Kidney (tissue), 14 donors: Measurements from ENCODE around the gene NFIA. TPM values are rescaled to one million over a fixed set of nuclear protein-coding genes. Genes with fewer than 3 reads are reported as not detected.
A peak's percentile ranks its signal among the peaks of the same experiment; 100 is the strongest.

ENCODE experiments used
- DNase-seq, 5 donors: peaks; one replicate each; pipeline ENCODE4 v3.0.0-alpha.2; 2013 to 2020
- FAIRE-seq: peaks from 2 replicates; lab custom pipeline; 2012; peaks lifted over from hg19 to GRCh38; lab: Jason Lieb, UNC
- H3K27ac ChIP-seq, 2 donors: one replicate each; pipeline ENCODE4 v1.7.0; 2013; ENCODE audit warnings: low read depth in 2 of 2, low read length in 2 of 2, inconsistent platforms in 1 of 2
- H3K27me3 ChIP-seq: one replicate; pipeline ENCODE4 v1.7.1; 2013; ENCODE audit warnings: low read length, inconsistent platforms; ENCODE audit not compliant: control insufficient read depth, insufficient read depth
- H3K36me3 ChIP-seq, 3 donors: one replicate each; pipeline versions ENCODE4 v1.7.0 to v1.7.1; 2013; ENCODE audit warnings: low read length in 3 of 3, control low read depth in 1 of 3, inconsistent platforms in 1 of 3; ENCODE audit not compliant: insufficient read depth in 3 of 3, control insufficient read depth in 2 of 3
- H3K4me1 ChIP-seq, 3 donors: one replicate each; pipeline versions ENCODE4 v1.7.0 to v1.7.1; 2013; ENCODE audit warnings: low read length in 3 of 3, inconsistent platforms in 1 of 3, low read depth in 1 of 3; ENCODE audit not compliant: control insufficient read depth in 2 of 3, insufficient read depth in 2 of 3
- H3K4me3 ChIP-seq, 3 donors: one replicate each; pipeline versions ENCODE4 v1.7.0 to v1.8.1; 2013; ENCODE audit warnings: low read length in 3 of 3, control low read depth in 1 of 3, inconsistent platforms in 1 of 3
- H3K9ac ChIP-seq, 3 donors: one replicate each; pipeline versions ENCODE4 v1.7.0 to v1.7.1; 2013; ENCODE audit warnings: low read length in 3 of 3, control low read depth in 1 of 3, inconsistent platforms in 1 of 3
- H3K9me3 ChIP-seq, 3 donors: one replicate each; pipeline versions ENCODE4 v1.7.0 to v1.7.1; 2013; ENCODE audit warnings: low read length in 3 of 3, control low read depth in 1 of 3, inconsistent platforms in 1 of 3; ENCODE audit not compliant: control insufficient read depth in 2 of 3, insufficient read depth in 1 of 3
- intact Hi-C: fragments of 100-400 bp; cut with DNase I; formaldehyde crosslinking; loops from one replicate; pipeline ENCODE4 v1.11.1; 2022
- polyA plus RNA-seq: library from polyadenylated mRNA; stranded (reverse); fragments of 350-450 nt; fragmentation: Illumina TruSeq; extraction: RNeasy Lipid Tissue Mini Kit (QIAGEN cat#74804); gene quantifications from one replicate; pipeline ENCODE4 v1.2.3, GENCODE V29; 2014; ENCODE audit warnings: low read depth, low replicate concordance; ENCODE audit not compliant: insufficient read depth
- total RNA-seq: library from RNA; stranded (reverse); fragmentation: NEBNext Ultra II Directional; extraction: Animal tissue kit (Norgen Biotek cat#: 25700); gene quantifications from one replicate; pipeline ENCODE4 v1.2.1, GENCODE V29; 2021
- TF ChIP-seq, protein P1 (sequence below): IDR thresholded peaks from 3 replicates; pipeline ENCODE4 v1.5.1; 2012; ENCODE audit warnings: mild to moderate bottlenecking, moderate library complexity, borderline replicate concordance; ENCODE audit not compliant: insufficient read depth; ENCODE audit errors: extremely low read depth
- donor health status: control.
- donor health status: control.
- donor health status: control.
- donor health status: control.
- donor health status: control.
- donor health status: DM: yes; HTN: yes; CAD: no.
- donor health status: Normal renal cell carcinoma (clear cell type).

The NFIA gene
- total and polyA plus RNA-seq, 2 donors from 2014 or later: 4.8 to 87.5 TPM

DNA sequence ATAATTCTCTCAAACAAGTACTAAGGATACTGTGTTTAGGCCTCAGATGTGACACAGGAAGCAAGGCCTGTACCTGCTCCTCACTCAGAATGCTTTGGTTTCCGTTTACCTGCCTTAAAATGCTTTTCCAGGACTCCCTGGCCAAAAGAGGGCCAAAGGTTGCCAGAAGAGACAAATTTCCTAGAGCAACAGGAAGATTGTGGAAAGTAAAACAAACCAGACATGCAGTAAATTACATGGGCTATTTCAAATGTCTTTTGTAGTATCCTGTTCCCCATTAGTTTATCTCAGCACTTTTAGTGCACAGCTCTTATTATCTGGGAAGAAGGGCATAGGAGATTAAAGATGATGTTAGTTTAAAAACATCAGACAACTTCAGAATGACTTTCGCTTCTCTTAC is 280.0 kb downstream of the NFIA start:
- Histone ChIP-seq H3K9ac (no peak overlapping the region), H3K36me3 (peaks cover 0 to 2% (median 0%) of the 10 kb centered on the region in 3 donors), H3K4me3 (no peak overlapping the region), H3K27ac (no peak overlapping the region), H3K27me3 (no peaks in the 10 kb centered on the region), H3K4me1 (no peaks in the 10 kb centered on the region), H3K9me3 (no peaks in the 10 kb centered on the region)
- intact Hi-C loops: no loop called here
- TF ChIP-seq, protein P1, sequence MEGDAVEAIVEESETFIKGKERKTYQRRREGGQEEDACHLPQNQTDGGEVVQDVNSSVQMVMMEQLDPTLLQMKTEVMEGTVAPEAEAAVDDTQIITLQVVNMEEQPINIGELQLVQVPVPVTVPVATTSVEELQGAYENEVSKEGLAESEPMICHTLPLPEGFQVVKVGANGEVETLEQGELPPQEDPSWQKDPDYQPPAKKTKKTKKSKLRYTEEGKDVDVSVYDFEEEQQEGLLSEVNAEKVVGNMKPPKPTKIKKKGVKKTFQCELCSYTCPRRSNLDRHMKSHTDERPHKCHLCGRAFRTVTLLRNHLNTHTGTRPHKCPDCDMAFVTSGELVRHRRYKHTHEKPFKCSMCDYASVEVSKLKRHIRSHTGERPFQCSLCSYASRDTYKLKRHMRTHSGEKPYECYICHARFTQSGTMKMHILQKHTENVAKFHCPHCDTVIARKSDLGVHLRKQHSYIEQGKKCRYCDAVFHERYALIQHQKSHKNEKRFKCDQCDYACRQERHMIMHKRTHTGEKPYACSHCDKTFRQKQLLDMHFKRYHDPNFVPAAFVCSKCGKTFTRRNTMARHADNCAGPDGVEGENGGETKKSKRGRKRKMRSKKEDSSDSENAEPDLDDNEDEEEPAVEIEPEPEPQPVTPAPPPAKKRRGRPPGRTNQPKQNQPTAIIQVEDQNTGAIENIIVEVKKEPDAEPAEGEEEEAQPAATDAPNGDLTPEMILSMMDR: no peak
- peak in 3 of 5 donors; percentile 22 to 76 (median 75) for DNase-seq
- no peak for FAIRE-seq

DNA sequence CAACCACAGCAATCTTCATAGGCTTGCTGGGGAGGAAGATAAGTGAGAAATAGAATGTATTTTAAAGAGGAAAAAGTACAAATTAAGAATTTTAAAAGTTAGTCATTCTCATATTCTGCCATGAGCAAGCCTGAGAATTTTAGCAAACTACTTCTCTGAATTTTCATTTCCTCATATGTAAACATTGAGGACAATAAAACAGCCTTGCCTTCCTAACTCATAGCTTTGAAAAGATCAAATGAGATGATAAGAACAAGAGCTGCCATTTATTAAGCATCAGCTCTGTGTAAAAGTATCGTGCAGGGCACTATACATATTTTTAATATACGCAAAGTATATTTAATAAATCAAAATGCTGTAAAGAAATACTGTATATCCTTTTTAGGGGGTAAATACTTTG is 286.0 kb downstream of the NFIA start:
- no peaks in the 10 kb centered on the region for H3K9me3 ChIP-seq
- H3K9ac ChIP-seq: no peak overlapping the region
- TF ChIP-seq, protein P1: no peak
- intact Hi-C loops: no loop called here
- H3K36me3 ChIP-seq: no peaks in the 10 kb centered on the region
- H3K27ac ChIP-seq: no peak overlapping the region
- H3K27me3 ChIP-seq: no peaks in the 10 kb centered on the region
- H3K4me3 ChIP-seq: no peak overlapping the region
- H3K4me1 ChIP-seq: no peaks in the 10 kb centered on the region
- no peak for DNase-seq
- no peak for FAIRE-seq

DNA sequence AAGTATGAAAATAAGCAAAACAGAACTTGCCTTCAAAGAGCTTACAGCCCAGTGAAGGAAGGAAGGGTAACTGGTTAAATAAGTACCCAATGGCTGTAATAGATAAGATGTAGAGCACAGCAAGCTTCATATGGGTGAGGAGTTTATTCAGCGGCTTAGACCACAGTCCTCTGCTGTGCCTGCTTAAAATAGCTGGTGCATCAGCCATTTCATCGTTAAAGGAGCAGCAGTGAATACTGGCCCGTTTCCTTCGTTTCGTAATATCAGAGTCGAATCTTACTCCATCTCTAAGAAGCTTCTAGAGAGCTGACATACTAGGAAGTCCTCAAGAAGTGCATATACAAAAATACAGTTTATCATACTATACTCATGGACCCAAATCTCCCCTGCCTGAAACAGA is 286.5 kb downstream of the NFIA start:
- FAIRE-seq: no peak
- H3K27me3 ChIP-seq: no peaks in the 10 kb centered on the region
- TF ChIP-seq, protein P1: no peak
- H3K9ac ChIP-seq: no peak overlapping the region
- intact Hi-C loops: no loop called here
- no peak overlapping the region for H3K4me3 ChIP-seq
- DNase-seq: no peak
- no peak overlapping the region for H3K27ac ChIP-seq
- H3K4me1 ChIP-seq: no peaks in the 10 kb centered on the region
- no peaks in the 10 kb centered on the region for H3K36me3 ChIP-seq
- no peaks in the 10 kb centered on the region for H3K9me3 ChIP-seq
